ENCODE measurements around the gene C12orf42. TPM values are rescaled to one million over a fixed set of nuclear protein-coding genes. Genes with fewer than 3 reads are reported as not detected.

The C12orf42 gene
- polyA plus RNA-seq, 10 donors = 0.91 to 4.1 (median 2.1) TPM

DNA sequence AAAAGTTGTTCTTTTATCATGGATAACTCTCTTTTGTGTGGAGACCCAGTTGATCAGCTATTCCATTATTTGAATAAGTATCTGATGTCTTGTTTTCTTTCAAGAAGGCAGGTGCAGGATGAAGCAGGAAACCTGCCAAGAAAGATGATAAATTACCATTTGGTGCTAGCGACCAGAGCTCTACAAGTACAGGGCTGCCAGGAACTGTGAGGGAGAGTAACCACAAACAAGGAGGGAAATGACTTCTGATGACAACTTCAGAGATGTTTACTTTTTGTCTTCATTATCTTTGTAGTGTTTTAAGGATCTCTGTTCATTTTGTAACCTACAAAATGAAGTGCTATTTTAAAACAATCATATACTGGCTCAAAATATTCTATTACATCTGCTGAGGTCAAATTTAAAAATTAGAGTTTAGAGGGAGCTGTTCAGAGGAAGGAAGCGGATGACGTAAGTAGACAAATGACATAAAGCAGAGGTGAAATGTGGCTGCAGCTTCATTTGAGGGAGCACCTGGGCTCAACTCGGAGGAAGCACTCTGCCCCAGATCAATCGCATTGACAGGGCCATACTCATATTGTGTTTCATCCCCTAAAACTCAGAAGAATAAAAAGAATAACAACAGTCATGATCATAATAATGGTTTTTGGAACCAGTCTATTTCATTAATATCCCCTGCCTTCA is 226.8 kb downstream of the C12orf42 start:
- no peak for DNase-seq

DNA sequence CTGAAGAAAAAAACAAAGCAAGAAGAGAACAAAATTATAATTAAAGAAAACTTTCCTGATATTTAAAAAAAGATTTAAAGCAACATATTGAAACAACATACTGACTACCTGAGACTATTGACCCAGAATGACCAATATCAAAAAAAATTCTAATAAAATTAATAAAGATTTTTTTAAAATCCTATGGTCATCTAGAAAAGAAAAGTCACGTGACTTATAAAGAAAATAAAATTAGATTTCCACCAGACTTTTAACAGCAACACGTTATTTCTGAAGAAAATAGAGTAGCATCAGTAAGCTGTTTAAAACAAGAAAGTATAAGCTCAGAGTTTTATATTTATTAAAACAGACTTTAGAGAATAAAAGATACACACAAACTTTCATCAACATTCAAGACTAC is 238.0 kb downstream of the C12orf42 start:
- DNase-seq = no peak

Other genes with a start within 250 kb of the C12orf42 start
- gene STAB2, start 91.3 kb upstream of the C12orf42 start, polyA plus RNA-seq (ENCODE audit: insufficient read length in 10 of 10) = 1 to 10 TPM; 1.0 to 8.2 (median 5.1) TPM